ENCODE measurements around the gene SLC35G6. TPM values are rescaled to one million over a fixed set of nuclear protein-coding genes. Genes with fewer than 3 reads are reported as not detected.
"Not testable (repeated sequence)": the region's sequence is repeated elsewhere in the genome, so short reads cannot be mapped to it uniquely, and the experiment has no call there.

SLC35G6 gene
- total RNA-seq: not detected in 2 replicates

DNA sequence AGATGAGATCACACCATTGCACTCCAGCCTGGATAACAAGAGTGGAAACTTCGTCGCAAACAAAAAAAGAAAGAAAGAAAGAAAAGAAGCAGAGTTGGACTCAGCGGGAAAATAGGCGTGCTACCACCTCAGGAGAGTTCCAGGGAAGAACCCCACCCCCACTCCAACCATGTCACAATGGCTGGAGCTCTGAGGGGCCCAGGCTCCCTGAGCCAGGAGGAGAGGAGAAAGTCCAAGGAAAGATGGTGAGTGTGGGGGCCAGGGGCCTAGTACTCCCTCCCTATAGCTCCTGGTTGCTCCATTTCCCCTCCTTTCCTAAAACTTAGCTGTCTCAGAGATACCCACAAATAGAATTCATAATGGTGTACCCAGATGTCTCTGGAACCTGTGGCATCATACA is at the start of gene SLC35G6:
Gene SLC35G6, plus strand, starts transcription at position 172 of the 400 bp plus-strand sequence. Its CDS starts 71 bp downstream, at position 243.
- intact Hi-C loops (cut with micrococcal nuclease): loop anchor here (5.0 kb wide), 2 partner anchors 129 to 361 kb away; partner anchors contain the start of gene KCTD11
- H3K4me1 Mint-ChIP-seq: peaks cover 60% of the 10 kb centered on the region

DNA sequence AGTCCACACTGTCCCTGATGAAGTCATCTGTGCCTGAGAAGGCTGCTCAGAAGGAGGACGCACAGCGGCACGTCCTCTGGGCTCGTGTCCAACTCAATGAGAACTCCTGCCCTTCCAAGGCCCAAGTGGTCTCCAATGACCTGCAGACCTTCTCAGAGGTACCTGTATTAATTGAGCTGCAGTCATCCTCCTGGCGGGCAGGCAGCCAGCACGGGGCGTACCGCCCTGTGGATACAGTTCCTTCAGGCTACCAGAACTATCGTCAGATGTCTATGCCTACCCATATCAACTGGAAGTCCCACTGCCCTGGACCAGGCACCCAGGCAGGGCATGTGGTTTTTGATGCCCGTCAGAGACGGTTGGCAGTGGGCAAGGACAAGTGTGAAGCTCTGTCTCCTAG is 49.0 kb upstream of the SLC35G6 start:
- peaks cover 2% of the 10 kb centered on the region for H3K36me3 Mint-ChIP-seq (ENCODE audit: low read depth)
- H3K4me1 Mint-ChIP-seq: peaks cover 15% of the 10 kb centered on the region
- intact Hi-C loops (cut with micrococcal nuclease): no loop called here
- no peak for DNase-seq
- H3K9me3 Mint-ChIP-seq: no peaks in the 10 kb centered on the region
- H3K27ac Mint-ChIP-seq: no peak overlapping the region
- no peaks in the 10 kb centered on the region for H3K27me3 Mint-ChIP-seq
- no peak overlapping the region for H3K4me3 Mint-ChIP-seq

More for the DNA sequence above, at the start of gene SLC35G6:
- Mint-ChIP-seq H3K36me3 (ENCODE audit: low read depth) (peaks cover 14% of the 10 kb centered on the region), H3K27ac (peak within 1 kb of the TSS; percentile 59), H3K4me3 (peak within 1 kb of the TSS; percentile 88)
- not testable (repeated sequence) for H3K9me3 Mint-ChIP-seq, DNase-seq, H3K27me3 Mint-ChIP-seq

DNA sequence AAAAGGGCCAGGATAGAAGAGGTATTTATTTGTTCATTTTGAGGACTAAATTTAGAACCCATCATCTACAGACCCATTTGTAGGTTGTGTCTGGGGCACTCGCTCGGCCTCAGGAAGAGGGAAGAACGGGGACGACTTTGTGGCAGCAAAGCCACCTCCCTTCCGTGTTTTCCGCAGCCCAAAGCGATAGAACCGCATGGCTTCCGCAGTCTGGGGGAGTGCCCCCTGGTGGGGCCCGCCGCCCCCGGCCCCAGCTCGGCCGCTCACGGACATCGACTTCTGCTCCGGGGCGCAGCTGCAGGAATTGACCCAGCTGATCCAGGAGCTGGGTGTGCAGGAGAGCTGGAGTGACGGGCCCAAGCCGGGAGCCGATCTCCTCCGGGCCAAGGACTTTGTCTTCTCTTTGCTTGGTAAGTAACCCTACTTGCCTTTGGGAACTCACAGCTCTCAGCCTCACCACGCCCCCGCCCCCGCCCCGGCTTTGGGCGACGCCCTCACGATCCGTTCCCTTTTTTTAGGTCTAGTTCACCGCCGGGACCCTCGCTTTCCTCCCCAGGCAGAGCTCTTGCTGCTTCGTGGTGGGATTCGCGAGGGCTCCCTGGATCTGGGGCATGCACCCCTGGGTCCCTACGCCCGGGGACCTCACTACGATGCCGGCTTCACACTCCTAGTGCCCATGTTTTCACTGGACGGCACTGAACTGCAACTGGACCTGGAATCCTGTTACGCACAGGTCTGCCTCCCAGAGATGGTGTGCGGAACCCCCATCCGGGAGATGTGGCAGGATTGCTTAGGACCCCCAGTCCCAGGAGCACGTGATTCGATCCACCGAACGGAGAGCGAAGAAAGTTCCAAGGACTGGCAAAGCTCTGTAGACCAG is 45.3 kb upstream of the SLC35G6 start:
- Mint-ChIP-seq H3K4me1 (peaks cover 38% of the 10 kb centered on the region), H3K4me3 (peak overlapping the region; percentile 93), H3K36me3 (ENCODE audit: low read depth) (peaks cover 15% of the 10 kb centered on the region), H3K27me3 (peaks cover 9% of the 10 kb centered on the region), H3K27ac (peak overlapping the region; percentile 98), H3K9me3 (no peaks in the 10 kb centered on the region)
- peak; percentile 92 for DNase-seq
- intact Hi-C loops (cut with micrococcal nuclease): loop anchor here (1.0 to 5.0 kb wide), 11 partner anchors 19 to 406 kb away; partner anchors contain the start of genes ACADVL, DLG4, PLSCR3 and SENP3

DNA sequence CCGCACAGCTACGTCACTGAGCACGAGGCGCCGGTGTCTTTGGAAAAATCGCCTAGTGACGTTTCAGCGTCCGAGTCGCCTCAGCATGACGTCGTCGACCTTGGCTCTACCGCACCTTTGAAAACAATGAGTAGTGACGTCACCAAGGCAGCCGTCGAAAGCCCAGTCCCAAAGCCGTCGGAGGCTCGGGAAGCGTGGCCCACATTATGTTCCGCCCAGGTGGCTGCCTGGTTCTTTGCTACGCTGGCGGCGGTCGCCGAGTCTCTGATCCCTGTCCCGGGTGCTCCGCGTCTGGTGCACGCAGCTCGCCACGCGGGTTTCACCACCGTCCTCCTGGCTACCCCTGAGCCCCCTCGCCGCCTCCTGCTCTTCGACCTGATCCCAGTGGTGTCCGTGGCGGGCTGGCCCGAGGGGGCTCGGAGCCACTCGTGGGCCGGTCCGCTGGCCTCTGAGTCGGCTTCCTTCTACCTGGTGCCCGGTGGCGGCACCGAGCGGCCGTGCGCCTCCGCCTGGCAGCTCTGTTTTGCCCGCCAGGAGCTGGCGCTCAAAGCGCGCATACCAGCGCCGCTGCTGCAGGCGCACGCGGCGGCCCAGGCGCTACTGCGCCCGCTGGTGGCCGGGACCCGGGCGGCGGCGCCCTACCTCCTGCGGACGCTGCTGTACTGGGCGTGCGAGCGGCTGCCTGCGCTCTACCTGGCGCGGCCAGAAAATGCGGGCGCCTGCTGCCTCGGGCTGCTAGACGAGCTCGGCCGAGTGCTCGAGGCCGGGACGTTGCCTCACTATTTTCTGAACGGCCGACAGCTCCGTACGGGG is 44.5 kb upstream of the SLC35G6 start:
- Mint-ChIP-seq H3K27ac (peak overlapping the region; percentile 98), H3K4me1 (peaks cover 41% of the 10 kb centered on the region), H3K4me3 (peak overlapping the region; percentile 93), H3K27me3 (peaks cover 9% of the 10 kb centered on the region), H3K36me3 (ENCODE audit: low read depth) (peaks cover 18% of the 10 kb centered on the region), H3K9me3 (no peaks in the 10 kb centered on the region)
- intact Hi-C loops (cut with micrococcal nuclease): loop anchor here (1.0 to 5.0 kb wide), 5 partner anchors 125 to 406 kb away; partner anchors contain the start of genes ACADVL, DLG4, SENP3 and SLC16A11
- DNase-seq: peak; percentile 95

DNA sequence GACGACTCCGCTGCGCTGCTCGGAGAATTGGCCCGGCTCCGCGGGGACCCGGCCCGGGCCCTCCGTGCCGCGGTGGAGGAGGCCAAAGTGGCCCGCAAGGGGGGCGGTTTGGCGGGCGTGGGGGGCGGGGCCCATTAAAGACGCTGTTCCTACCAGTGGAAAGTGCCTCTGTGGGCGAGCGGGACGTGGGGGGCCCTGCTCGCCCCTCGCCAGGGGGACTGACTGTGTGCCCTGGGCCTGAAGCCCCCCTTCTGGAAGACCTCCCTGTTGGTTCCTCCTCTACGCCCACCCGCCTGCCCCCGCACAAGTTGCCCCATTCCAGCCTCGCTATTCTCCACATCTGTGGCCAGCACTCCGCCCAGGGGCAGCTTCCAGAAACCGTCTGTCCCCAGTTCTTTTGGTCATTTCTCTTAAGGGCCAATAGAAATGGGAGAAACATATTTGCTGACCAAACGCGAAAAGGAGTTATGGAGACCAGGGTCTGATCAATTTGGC is 43.8 kb upstream of the SLC35G6 start:
- intact Hi-C loops (cut with micrococcal nuclease): loop anchor here (2.0 to 5.0 kb wide), 3 partner anchors 220 to 405 kb away; partner anchors contain the start of genes ACADVL, DLG4 and SLC16A11
- peak overlapping the region; percentile 74 for H3K27ac Mint-ChIP-seq
- H3K36me3 Mint-ChIP-seq (ENCODE audit: low read depth): peaks cover 22% of the 10 kb centered on the region
- peak overlapping the region; percentile 93 for H3K4me3 Mint-ChIP-seq
- H3K4me1 Mint-ChIP-seq: peaks cover 43% of the 10 kb centered on the region
- no peaks in the 10 kb centered on the region for H3K9me3 Mint-ChIP-seq
- H3K27me3 Mint-ChIP-seq: peaks cover 12% of the 10 kb centered on the region
- DNase-seq: no peak

DNA sequence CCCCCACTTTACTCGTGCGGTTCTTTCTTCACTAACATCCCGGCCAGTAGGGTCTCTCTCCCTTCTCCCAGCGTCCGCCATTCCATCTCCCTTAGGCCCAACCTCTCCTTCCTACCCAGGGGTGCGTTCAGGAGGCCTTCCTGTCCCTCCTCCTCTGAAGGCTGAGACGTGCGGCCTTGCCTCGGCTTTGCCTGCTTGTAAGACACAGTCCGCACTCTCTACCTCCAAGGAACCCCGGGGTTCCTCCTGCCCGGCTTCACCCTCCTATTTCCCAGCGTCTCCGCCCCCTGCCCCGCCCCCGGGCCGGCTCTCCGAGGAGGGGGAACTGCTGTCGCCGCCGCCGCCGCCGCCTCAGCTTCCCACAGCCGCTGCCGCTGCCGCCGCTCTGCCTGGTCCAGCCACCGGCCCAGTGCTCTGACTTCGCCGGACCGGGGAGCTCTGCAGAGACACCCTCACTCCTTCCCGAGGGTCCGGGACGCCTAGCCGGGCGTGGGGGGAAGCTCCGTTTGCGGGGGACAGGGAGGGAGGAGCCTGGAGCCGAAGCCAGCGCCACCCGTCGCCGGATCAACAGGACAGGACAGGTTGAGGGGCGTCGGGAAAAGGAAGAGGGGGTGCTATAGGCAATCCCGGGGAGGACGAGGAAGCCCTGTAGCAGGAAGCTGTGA is 43.2 kb upstream of the SLC35G6 start:
- Mint-ChIP-seq H3K27ac (peak overlapping the region; percentile 74), H3K4me3 (peak overlapping the region; percentile 90), H3K27me3 (peaks cover 12% of the 10 kb centered on the region), H3K36me3 (ENCODE audit: low read depth) (peaks cover 26% of the 10 kb centered on the region), H3K4me1 (peaks cover 43% of the 10 kb centered on the region), H3K9me3 (no peaks in the 10 kb centered on the region)
- intact Hi-C loops (cut with micrococcal nuclease): loop anchor here (2.0 to 5.0 kb wide), 3 partner anchors 221 to 404 kb away; partner anchors contain the start of genes ACADVL, DLG4 and SLC16A11
- peak; percentile 93 for DNase-seq

DNA sequence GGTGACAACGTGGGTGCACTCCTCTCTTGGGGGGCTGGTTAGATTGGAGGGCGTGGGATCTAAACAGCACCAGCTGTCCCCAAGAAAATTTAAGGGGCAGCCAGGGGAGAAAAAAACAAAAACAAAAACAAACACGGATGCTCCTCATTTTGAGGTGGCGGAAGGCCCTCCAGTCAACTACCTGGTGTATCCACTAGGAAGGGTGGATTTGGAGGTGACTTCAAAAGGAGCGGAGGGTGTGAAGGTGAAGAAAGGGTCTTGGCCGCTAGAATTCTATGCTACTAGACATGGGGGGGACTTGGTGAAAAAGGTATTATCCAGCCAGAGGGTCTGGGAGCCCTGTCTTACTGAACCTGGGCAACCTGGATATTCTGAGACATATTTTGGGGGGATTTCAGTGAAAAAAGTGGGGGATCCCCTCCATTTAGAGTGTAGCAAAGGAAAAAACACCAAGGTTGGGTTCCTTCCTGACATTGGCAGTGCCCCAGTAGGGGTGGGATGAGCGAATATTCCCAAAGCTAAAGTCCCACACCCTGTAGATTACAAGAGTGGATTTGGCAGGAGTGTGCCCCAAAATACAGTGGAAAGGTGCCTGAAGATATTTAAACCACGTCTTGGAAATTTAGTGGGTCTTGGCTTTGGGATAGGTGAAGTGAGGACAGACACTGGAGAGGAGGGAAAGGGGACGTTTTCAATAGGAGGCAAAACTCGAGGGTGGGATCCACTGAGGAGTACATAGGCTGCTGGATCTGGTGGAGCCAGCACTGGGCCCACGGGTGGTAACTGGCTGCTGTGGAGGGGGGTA is 42.4 kb upstream of the SLC35G6 start:
- peak overlapping the region; percentile 90 for H3K4me3 Mint-ChIP-seq
- peak overlapping the region; percentile 74 for H3K27ac Mint-ChIP-seq
- peaks cover 31% of the 10 kb centered on the region for H3K36me3 Mint-ChIP-seq (ENCODE audit: low read depth)
- no peak for DNase-seq
- intact Hi-C loops (cut with micrococcal nuclease): loop anchor here (5.0 kb wide), 2 partner anchors 222 to 403 kb away; partner anchors contain the start of genes ACADVL and DLG4
- H3K9me3 Mint-ChIP-seq: no peaks in the 10 kb centered on the region
- H3K27me3 Mint-ChIP-seq: peaks cover 14% of the 10 kb centered on the region
- H3K4me1 Mint-ChIP-seq: peaks cover 43% of the 10 kb centered on the region

DNA sequence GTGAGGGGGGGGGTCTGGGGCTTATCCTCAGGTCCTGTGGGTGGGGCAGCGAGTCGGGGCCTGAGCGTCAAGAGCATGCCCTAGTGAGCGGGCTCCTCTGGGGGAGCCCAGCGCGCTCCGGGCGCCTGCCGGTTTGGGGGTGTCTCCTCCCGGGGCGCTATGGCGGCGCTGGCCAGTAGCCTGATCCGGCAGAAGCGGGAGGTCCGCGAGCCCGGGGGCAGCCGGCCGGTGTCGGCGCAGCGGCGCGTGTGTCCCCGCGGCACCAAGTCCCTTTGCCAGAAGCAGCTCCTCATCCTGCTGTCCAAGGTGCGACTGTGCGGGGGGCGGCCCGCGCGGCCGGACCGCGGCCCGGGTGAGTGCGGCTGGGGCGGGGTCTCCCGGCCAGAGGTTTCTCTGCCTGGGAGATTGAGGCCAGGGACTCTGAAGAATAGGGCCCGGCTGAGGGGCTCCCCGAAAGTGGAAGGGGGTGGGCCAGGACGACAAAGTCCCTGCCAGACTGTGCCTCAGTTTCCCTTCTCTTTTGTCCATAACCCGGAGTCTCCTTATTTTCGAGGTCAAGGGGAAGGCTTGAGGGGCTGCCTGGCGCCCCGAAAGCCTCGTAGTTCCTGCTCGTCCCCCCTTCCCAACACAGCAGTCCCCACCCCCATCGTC is 41.7 kb upstream of the SLC35G6 start, which contains the start of gene FGF11:
Gene FGF11, plus strand, starts transcription at position 51 of the 651 bp plus-strand sequence. Its CDS starts 109 bp downstream, at position 160.
- Mint-ChIP-seq H3K36me3 (ENCODE audit: low read depth) (peaks cover 34% of the 10 kb centered on the region), H3K9me3 (no peaks in the 10 kb centered on the region), H3K4me1 (peaks cover 44% of the 10 kb centered on the region), H3K27ac (peak within 1 kb of the TSS; percentile 81), H3K4me3 (peak within 1 kb of the TSS; percentile 90), H3K27me3 (peaks cover 16% of the 10 kb centered on the region)
- DNase-seq: peak; percentile 76
- intact Hi-C loops (cut with micrococcal nuclease): loop anchor here (5.0 kb wide), 2 partner anchors 222 to 403 kb away; partner anchors contain the start of genes ACADVL and DLG4

DNA sequence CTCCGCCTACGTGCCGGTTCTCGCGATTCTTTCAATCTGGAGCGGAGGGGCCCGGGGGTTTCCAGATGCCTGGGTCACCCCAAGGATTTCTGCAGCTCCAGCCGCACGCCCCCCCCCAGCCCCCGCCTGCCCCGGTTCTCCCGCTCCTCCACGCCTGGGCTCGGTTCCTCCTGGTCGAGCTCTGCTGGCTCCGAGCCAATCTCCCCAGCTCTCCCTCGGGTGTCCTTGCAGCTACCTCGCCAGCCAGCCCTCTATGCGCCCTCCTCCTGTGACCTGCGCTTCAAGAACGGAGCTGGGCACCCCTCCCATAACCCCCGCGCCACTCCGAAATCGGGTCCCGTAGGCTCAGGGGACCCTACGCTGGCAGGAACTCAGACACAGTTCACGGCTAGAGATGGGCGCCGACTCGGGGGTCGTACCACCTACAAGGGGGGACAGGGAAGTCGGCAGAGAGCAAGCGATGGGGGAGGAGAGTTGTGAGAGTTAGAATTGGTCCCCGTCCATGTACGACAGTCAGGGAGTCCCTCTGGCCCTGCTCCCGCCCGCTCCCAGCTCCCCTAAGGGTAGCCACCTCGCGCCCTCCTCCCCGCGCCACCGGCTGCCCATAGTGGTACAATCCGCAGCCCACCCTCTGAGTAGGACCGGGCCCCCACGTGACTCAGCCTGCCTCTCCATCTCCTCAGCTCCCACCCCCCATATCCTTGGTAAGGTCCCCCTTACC is 41.0 kb upstream of the SLC35G6 start:
- DNase-seq: peak; percentile 86
- H3K27ac Mint-ChIP-seq: peak overlapping the region; percentile 81
- intact Hi-C loops (cut with micrococcal nuclease): no loop called here
- no peaks in the 10 kb centered on the region for H3K9me3 Mint-ChIP-seq
- peak overlapping the region; percentile 90 for H3K4me3 Mint-ChIP-seq
- H3K4me1 Mint-ChIP-seq: peaks cover 44% of the 10 kb centered on the region
- H3K27me3 Mint-ChIP-seq: peaks cover 18% of the 10 kb centered on the region
- peaks cover 34% of the 10 kb centered on the region for H3K36me3 Mint-ChIP-seq (ENCODE audit: low read depth)

DNA sequence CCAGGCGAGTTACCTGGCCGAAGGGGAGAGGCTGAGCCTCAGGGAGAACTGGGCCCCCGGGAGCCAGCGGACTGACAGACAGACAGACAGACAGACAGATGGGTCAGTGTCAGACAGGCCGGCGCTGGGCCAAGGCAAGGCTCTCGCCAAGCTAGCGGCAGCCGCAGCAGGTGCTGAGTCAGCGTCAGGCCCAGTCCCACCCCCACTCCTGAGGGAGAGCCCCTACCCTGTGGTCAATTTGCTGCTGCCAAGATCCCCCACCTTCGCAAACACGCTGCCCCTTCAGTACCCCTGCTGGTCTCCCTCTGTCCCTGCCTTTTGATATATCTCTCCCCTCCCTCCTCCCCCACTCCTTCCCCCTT is 40.4 kb upstream of the SLC35G6 start:
- peak; percentile 68 for DNase-seq
- Mint-ChIP-seq H3K27me3 (peaks cover 23% of the 10 kb centered on the region), H3K36me3 (ENCODE audit: low read depth) (peaks cover 38% of the 10 kb centered on the region), H3K27ac (no peak overlapping the region), H3K4me3 (peak overlapping the region; percentile 90), H3K4me1 (peaks cover 46% of the 10 kb centered on the region), H3K9me3 (no peaks in the 10 kb centered on the region)
- intact Hi-C loops (cut with micrococcal nuclease): no loop called here

DNA sequence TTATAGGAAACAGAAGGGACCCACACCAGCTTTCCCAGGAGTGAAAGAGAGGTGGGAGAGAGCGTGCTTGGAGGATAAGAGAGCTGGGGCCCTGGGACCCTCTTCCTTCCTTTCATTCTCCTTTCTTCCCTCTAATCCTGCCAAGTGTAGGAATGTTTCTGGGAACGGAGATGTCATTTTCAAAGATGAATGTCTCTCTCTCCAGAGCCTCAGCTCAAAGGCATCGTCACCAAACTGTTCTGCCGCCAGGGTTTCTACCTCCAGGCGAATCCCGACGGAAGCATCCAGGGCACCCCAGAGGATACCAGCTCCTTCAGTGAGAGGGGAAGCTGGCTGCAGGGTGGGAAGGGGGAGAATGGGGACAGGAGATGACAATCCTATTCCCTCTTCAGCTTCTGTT is 40.0 kb upstream of the SLC35G6 start:
- Mint-ChIP-seq H3K36me3 (ENCODE audit: low read depth) (peaks cover 38% of the 10 kb centered on the region), H3K4me1 (peaks cover 45% of the 10 kb centered on the region), H3K4me3 (peak overlapping the region; percentile 90), H3K27ac (no peak overlapping the region), H3K27me3 (peaks cover 25% of the 10 kb centered on the region), H3K9me3 (no peaks in the 10 kb centered on the region)
- intact Hi-C loops (cut with micrococcal nuclease): no loop called here
- no peak for DNase-seq

Measured in activated CD4-positive, alpha-beta T cell treated with anti-CD3 and anti-CD28 coated beads, Interleukin-2, amount 10 ng/mL, durations not matched to agents 24 days and 14 days (primary cell).